ENCODE results near the gene SDHAF2. TPM values are rescaled to one million over a fixed set of nuclear protein-coding genes. Genes with fewer than 3 reads are reported as not detected.

SDHAF2 gene
- total and polyA plus RNA-seq, 2 of the 13 experiments (the other 11 are each of a cell fraction or from before 2014, with no cell fraction given), result 44.2 to 70.4 TPM

DNA sequence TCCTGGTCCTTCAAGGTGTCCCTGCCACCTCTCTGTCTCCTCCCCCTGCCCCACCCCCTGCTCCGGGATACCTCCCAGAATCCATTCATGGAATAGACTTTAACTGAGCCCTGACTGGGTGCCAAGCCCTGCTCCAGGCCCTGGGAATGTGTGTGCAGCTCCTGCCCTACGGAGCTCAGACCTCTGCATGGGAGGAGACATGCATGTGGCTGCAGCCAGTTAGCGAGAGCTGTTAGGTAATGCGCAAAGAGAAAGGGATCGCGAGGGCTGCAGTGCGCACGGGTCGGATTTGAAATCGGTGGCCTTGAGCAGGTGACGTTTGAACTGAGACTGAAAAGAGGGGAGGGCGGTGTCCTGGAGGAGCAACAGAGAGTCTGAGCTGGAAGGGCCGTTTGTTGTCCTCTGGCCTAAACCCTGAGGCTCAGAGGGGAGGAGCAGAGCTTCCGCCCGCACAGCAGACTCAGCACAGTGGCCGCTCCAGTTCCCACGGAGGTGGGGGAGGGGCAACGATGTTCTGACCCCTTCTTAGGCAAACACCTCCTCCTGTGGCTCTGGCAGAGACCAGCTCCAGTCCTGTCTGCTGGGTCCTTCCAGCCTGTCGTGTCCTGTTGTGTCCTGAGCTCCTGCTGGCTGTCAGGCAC, 58.8 kb downstream of the SDHAF2 start (continued):
- TF ChIP-seq DPF2 (CRISPR knock-in tag; IDR thresholded peaks at IDR 0.05; ENCODE audit: borderline replicate concordance, low read depth) (no peak), ZFP41 (CRISPR knock-in tag; IDR thresholded peaks at IDR 0.05; ENCODE audit: borderline replicate concordance) (no peak), SRSF1 (optimal IDR thresholded peaks at IDR 0.05; ENCODE audit: low read depth, low read length) (no peak), BORCS8-MEF2B (CRISPR knock-in tag; IDR thresholded peaks at IDR 0.05) (peak; percentile 51; the same call in 1 of the 2 replicates), NFKB2 (CRISPR knock-in tag; IDR thresholded peaks at IDR 0.05; ENCODE audit: borderline replicate concordance) (peak; percentile 81; the same call in 1 of the 2 replicates), CBFB (CRISPR knock-in tag; IDR thresholded peaks at IDR 0.05) (peak; percentile 36; the same call in 1 of the 2 replicates), ZNF10 (CRISPR knock-in tag; IDR thresholded peaks at IDR 0.05; ENCODE audit: borderline replicate concordance, low read depth) (no peak), ZFX (CRISPR knock-in tag; IDR thresholded peaks at IDR 0.05; ENCODE audit: low read depth) (peak; percentile 48), RNF2 (conservative IDR thresholded peaks at IDR 0.05; ENCODE audit: low read depth) (no peak), PLRG1 (conservative IDR thresholded peaks at IDR 0.05) (no peak), ZKSCAN8 (CRISPR knock-in tag; IDR thresholded peaks at IDR 0.05; ENCODE audit: borderline replicate concordance) (no peak), MLX (CRISPR knock-in tag; IDR thresholded peaks at IDR 0.05) (no peak), SNAI1 (CRISPR knock-in tag; IDR thresholded peaks at IDR 0.05; ENCODE audit: borderline replicate concordance) (no peak), CSRNP1 (CRISPR knock-in tag; IDR thresholded peaks at IDR 0.05) (peak; percentile 75; the same call in 1 of the 2 replicates), MEF2D (CRISPR knock-in tag; IDR thresholded peaks at IDR 0.05) (no peak), ZNF558 (CRISPR knock-in tag; IDR thresholded peaks at IDR 0.05; ENCODE audit: borderline replicate concordance) (peak; percentile 81; the same call in 1 of the 2 replicates), GTF3A (CRISPR knock-in tag; conservative IDR thresholded peaks at IDR 0.05) (no peak)
- TF ChIP-seq, protein P1, sequence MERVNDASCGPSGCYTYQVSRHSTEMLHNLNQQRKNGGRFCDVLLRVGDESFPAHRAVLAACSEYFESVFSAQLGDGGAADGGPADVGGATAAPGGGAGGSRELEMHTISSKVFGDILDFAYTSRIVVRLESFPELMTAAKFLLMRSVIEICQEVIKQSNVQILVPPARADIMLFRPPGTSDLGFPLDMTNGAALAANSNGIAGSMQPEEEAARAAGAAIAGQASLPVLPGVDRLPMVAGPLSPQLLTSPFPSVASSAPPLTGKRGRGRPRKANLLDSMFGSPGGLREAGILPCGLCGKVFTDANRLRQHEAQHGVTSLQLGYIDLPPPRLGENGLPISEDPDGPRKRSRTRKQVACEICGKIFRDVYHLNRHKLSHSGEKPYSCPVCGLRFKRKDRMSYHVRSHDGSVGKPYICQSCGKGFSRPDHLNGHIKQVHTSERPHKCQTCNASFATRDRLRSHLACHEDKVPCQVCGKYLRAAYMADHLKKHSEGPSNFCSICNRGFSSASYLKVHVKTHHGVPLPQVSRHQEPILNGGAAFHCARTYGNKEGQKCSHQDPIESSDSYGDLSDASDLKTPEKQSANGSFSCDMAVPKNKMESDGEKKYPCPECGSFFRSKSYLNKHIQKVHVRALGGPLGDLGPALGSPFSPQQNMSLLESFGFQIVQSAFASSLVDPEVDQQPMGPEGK (CRISPR knock-in tag; IDR thresholded peaks at IDR 0.05), result peak; percentile 70
- TF ChIP-seq, protein P2, sequence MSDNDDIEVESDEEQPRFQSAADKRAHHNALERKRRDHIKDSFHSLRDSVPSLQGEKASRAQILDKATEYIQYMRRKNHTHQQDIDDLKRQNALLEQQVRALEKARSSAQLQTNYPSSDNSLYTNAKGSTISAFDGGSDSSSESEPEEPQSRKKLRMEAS (IDR thresholded peaks at IDR 0.05), result peak; percentile 89
- TF ChIP-seq, protein P3, sequence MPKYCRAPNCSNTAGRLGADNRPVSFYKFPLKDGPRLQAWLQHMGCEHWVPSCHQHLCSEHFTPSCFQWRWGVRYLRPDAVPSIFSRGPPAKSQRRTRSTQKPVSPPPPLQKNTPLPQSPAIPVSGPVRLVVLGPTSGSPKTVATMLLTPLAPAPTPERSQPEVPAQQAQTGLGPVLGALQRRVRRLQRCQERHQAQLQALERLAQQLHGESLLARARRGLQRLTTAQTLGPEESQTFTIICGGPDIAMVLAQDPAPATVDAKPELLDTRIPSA (CRISPR knock-in tag; IDR thresholded peaks at IDR 0.05; ENCODE audit: borderline replicate concordance), result no peak
